ENCODE measurements around the gene ACTR8.
A peak's percentile ranks its signal among the peaks of the same experiment; 100 is the strongest.

ACTR8 gene

DNA sequence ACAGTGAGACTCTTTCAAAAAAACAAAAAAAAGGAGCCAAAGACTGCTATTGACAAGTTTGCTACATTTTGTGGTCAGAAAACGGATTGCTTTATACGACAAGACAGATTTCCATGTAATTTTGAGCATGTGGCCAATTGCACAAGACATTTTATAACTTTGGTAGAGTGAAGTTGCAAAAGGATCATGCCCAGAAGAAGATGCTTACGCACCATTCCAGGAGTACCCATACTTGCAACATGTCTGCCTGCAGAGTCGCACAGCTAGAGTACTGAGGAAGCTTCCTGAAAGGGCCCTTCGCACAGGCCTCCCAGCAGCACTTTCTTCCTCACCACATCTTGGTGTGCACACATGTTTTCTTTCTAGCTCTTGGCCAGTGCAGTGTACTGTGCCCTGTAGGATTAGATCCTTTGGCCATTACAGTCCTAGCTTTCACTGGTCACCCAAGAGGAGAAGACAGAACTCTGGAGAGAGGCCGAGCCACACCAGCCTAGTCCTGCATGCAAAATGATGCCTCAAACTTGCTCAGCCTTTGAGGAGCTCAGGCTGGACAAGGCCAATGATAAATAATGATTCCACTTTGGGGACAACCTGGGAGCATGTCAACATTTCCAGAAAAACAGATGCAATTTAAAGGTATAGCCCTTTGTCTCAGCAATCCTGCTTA, 47.4 kb downstream of the ACTR8 start:
- no peak for DNase-seq (ENCODE audit: low spot score)

DNA sequence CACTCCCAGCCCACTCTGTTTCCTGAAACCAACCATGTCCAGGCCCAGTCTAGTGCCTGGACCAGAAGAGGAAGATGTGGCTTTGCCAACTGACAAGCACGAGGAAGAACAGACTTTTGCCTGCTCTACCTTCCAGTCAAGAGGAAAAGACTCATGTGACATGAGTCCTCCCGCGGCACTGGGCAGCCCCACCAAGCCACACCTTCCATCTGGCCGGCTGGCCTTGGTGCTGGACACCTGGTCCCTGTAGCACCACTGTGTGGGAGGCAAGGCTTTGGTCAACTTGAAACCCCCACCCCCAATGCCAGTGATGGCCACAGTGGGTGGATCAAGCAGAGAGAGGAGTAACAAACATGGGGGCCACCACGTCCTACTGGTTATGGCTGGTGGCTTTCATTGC, 48.3 kb downstream of the ACTR8 start:
- no peak for DNase-seq (ENCODE audit: low spot score)

DNA sequence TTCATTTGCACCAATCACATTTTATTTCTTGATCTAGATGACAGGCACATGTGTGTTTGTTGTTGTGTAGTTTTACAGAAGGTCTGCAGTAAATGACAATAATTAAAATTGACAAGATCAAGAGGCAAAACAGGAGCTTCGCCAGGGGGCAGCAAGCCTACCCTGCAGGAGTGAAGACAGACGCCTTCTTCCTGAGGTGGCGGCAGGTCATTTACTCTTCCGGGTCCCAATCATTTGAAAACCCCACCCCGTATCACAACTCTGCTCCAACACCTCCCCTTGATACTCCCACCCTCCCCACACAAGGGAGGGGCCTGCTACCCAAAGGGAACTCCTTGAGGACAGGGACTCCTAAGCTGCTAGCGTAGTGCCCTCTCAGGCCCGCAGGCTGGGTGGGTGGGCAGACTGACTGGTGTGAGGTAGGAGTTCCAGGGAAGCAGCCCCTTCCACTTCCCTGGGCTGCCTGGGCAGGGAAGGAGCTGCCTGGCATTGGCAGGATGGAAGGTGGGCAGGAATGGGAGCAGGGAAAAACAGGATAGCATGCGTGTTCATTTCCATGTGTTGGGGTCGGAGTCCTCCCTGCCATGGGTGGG, 48.8 kb downstream of the ACTR8 start:
- no peak for DNase-seq (ENCODE audit: low spot score)

DNA sequence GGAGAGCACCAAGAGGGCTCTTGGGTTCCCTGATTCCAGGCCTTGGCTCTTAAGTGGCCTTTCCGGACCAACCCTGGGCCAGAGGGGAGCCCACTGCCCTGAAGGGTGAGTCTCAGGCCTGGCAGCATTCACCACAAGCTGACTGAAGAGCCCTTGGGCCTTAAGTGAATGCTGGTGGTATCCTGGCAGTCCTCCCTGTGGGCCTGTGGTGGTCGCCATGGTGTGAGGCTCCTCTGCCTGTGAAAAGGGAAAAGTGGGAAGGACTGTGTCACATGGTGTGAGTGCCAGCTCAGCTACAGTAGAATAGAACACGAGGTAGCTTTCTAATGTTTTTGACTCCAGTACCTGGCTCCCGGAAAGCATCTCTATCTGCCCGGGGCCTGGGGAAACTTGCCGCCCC, 51.0 kb downstream of the ACTR8 start:
- no peak for DNase-seq (ENCODE audit: low spot score)

DNA sequence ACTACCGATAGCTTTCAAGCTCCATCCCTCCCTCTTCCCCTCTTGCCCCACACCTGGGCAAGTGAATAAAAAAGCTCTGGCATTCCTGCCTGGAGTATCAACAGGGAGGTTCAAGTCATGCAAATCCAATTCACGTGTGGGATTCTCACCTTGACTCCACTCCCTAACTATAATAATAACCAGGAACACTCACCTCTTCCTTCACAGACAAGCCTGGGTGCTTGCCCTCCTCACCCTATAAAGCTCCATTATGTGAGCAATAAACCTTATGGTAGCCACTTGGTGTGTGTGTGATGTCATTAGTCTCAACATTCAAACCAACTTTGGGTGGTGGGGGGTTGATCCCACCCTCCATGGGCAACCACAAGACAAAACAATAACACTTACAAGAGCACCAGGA, 52.3 kb downstream of the ACTR8 start:
- no peak for DNase-seq (ENCODE audit: low spot score)

DNA sequence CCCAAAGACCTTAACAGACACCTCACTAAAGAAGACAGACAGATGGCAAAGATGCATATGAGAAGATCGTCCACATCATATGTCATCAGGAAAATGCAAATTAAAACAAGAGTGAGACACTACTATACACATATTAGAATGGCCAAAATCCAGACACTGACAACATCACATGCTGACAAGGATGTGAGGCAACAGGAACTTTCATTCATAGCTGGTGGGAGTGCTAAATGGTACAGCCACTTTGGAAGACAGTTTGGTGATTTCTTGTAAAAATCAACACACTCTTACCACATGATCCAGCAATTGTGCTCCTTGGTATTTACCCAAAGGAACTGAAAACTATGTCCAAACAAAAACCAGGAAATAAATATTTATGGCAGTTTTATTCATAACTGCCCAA, 53.4 kb downstream of the ACTR8 start:
- no peak for DNase-seq (ENCODE audit: low spot score)

DNA sequence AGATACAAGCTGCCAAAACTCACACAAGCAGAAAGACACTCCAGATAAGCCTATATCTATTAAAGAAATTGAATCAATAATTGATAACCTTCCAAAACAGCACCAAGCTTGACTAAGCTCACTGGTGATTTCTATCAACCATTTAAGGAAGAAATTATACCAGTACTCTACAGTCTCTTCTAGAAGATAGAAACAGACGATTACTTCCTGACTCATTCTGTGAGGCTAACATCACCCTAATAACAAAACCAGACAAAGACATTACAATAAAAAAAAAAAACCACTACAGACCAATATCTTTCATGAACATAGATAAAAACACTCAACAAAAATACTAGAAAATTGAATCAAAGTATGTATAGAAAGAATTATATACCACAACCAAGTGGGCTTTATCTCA, 55.9 kb downstream of the ACTR8 start:
- no peak for DNase-seq (ENCODE audit: low spot score)

DNA sequence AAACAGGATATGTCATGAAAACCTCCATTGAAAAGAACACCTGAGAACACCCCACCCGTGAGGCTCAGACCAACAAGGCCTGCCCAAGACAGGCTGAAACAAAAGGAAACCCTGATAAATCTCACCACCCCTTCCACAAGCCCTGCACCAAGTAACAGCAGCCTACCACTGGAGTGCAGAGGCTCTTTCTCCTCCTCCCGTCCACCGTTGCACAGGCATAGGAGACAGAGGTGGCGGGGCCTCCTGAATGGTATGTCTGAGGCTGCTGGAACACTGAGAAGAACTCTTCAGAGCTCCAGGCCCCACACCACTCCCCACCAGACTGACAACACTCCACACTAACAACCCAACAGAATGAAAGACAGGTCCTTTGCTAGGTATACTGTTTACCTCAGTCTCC, 57.2 kb downstream of the ACTR8 start:
- no peak for DNase-seq (ENCODE audit: low spot score)

DNA sequence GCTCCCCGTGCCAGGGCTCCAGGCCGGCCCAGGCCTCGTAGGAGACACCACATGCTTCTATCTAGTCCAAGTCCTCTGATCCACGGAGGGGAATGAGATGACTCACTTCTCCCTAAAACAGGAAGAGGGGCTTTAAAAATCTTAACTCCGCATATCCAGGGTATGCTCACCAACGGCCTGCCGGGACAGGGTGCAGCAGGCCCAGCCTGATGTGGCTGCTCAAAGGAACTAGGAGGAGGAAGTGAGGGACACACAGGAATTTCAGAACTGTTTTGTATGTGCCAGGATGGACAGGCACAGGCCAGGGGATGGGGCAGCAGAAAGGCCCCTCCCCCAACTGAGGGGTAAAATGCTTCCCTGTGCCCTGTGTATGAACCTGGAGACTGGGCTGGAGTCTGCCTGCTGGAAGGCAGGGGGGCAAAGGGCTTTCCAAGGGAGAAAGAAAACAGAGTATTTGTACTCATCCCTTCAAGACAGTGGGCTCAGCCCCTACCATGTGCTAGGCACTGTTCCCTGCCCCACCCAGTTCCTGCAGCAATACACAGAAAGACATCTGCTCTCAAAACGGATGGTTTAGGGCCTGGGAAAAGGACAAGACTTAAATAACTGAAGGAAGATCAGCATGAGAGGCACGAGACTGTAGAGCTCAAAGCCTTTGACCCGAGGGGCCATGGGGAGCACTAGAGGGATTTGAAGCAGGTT, 57.8 kb downstream of the ACTR8 start:
- no peak for DNase-seq (ENCODE audit: low spot score)

DNA sequence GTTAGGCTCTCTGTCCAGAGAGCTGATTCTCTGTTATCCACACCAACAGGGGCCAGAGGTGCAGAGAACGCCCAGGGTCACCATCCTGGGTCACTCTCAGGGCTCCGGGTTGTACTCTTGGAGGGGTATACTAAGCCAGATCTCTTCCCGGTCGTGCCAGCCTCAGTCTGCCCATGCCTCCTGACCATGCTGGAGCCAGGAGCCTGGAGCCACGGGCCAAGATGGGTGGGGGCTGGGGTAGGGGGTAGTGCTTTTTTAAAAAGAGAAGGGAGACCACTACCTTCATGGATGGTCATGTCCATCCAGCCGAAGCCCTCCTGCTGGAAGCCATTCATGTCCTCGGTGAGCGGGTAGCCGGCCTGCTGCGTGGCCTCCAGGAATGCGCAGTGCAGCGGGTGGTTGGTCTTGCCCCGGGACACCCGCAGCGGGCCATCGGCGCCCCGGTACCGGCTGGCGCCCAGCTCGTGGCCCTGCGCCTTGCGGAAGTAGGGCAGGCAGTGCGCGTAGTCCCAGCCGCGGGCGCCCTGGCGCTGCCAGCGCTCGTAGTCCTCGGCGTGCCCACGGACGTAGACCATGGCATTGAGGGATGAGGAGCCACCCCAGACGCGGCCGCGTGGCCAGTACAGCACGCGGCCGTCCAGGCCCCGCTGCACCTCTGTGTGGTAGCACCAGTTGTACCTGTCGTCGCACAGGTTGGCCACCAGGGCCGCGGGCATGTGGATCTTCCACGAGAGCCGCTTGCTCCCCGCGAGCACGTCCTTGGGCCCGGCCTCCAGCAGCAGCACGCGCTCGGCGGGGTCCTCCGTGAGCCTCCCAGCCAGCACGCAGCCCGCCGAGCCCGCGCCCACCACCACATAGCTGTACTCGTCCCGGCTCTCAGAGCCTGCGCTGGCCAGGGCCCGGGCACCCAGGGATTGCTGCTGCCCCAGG, 58.7 kb downstream of the ACTR8 start:
- DNase-seq (ENCODE audit: low spot score): no peak

DNA sequence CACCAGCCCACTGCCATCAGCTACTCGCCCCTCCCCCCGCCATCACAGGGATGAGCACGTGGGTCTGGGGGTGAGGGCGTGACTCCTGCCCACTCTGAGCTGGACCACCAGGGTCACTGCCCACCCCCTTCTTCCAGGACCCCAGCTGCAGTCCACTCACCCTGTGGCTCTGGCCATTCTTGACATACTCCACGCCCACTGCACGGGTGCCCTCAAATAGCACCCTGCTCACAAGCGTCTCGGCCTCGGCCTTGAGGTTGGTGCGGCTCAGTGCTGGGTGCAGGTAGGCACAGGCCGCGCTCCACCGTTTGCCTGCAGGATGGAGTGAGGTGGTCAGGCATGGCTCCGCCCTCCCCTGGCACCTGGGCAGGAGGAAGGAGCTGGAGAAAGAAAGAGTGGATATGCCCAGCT, 59.6 kb downstream of the ACTR8 start:
- DNase-seq (ENCODE audit: low spot score): no peak

DNA sequence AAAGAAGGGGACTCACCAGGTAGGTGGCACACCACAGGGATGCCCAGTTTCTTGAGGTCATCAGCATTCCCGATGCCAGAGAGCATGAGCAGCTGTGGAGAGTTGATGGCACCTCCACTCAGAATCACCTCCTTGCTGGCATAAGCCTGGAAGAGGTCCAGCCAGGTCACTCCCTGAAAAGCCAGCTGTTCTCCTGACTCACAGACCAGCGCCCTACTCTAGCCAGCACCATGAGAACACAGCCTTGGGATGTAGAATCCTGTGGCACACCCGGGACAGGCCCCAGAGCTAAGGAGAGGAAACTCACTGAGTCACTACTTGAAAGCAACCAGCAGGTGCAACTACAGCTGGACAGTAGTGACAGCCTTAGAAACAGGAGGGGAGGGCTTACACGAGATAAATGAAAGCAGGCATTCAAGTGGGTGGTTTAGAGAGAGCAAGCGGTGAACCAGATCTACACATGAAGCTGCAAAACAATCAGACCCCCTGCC, 60.3 kb downstream of the ACTR8 start:
- DNase-seq (ENCODE audit: low spot score): peak; percentile 39

DNA sequence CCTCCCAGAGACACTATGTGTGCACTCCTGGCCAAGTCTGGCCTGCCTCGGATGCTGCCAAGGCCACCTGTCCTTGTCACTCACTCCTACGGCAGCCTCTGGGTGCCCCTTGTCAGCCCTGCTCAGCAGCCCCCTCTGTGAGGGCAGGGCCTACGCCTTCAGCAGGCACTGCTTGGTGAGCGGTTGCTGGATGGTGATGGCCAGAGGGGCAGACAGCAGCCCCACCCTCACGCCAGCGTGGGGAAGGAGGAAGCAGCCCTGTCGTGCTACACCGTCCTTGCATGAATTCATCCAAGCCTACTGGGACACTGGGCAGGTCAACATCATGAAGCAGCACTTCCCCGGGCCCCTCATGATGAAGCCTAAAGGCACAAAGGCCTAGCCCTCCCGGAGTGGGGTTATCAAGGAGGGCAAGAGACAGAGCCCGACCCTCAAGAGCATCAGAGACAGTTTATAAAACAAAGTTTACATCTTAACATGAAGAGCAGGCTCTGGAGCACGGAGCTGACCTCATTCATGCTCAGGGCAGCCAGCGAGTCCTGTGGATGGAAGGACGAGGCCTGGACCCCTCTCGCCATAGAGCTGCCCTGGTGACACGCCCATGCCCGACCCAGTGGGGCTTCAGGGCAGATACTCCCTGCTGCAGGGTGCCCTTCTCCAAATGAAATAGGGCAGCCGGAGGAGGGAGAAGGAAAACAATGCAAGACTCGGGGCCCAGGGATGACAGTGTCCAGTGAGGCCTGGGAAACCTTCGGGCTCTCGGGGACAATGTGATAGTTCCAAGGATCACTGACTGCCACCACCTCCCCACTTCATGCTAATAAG, 61.0 kb downstream of the ACTR8 start:
- DNase-seq (ENCODE audit: low spot score): no peak

DNA sequence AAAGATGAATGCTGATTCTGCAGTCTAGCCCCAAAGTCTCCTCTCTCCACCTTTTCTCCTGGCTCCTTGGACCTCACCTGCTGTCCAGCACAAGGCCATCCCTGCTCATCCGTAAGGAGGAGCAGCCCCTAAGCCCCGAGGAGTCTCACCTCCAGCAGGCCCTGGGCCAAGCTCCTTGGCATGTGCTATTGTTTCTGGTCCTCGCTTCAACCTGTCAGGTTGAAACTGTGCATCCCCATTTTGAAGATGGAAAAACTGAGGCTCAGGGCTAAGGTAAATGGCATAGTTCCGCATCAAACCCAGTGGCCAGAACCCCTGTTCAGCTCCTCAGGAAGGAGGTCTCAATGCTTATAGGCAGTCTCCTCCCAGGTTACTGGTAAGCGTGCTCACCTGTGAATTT, 61.9 kb downstream of the ACTR8 start:
- no peak for DNase-seq (ENCODE audit: low spot score)

DNA sequence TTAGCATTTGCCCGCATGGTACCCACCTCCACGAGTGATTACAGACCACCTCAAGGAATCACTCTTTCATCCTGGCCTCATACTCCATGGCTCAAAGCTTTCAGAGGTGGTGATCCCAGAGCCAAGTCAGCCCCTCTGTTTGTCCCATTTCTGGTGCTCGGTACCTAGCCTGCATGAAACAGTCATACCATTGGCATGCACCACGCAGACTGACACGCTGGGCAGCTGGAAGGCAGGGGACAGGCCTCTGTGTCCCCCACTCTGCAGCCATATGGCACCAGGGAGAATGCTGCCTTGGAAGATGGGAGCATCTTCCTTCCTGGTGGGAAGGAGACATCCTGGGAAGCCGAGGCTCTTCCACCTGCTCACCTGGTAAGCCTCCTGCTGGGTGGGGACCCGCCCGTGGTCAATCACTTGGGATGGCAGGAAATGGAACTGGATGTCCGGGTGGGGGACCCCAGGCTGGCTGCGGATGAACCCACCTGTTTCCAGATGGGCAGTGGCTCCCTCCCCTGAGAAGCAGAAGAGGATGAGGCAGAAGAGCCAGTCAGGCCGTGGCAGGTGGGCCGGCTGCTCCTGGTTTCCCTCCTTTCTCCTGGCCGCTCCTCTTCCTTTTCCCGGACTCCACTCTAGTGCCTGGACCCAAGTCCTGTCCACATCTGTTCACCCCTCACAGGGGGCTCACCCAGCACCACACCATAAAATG, 62.6 kb downstream of the ACTR8 start:
- no peak for DNase-seq (ENCODE audit: low spot score)

DNA sequence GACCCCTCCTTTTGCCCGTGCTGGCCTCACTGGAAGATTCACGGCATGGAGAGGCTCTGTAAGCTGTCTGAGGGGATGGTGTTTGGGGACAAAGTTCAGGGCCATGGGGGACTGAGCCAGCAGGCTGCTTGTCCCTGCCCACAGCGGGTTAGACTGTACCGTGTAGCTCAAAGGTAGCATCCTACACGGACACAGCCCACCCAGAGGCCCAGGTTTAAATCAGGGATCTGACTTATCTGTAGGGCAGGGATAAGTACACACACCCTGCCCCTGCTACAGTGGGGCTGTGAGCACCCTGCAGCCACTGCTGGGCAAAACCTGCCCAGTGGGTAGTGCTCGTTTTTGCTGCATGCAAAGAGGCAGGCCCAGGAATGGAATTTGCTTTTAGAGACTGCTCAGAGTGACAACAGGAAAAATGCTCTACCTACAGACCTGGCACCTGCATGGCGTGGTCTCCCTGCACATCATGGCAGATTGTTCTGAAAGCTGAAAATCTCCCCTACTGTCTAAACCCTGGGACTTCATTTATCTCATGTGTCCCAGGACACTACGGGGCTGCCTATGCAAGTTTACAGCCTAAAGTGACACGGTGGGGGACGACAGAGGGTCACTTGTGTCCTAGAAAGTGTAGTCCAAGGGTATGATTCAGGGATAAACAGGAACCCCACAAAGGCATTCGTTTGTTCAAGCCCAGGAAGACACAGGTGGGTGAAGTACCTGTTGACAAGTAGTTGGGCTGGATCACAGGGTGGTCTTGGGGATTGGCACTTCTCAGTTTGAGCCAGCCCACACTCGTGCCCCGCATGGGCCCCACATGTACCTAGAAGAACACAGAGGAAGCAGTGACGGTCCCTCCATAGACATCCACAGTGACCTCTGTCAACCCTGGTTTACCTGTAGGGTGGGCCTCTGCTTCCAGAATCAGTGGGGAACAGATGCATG, 63.5 kb downstream of the ACTR8 start:
- no peak for DNase-seq (ENCODE audit: low spot score)

DNA sequence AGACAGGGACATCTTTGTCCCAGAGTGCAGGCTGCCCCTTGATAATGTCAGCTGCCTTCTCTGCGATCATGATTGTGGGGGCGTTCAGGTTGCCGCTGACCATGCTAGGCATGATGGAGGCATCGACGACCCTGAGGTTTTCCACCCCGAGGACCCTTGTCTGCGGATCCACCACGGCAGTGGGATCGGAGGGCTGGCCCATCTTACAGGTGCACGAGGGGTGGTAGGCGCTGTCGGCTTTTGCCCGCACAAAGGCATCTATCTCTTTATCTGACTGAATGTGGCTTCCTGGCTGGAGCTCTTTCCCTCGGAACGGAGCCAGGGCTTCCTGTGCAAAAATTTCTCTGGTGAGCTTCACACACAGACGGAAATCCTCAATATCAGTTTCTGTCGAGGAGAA, 64.1 kb downstream of the ACTR8 start:
- no peak for DNase-seq (ENCODE audit: low spot score)

DNA sequence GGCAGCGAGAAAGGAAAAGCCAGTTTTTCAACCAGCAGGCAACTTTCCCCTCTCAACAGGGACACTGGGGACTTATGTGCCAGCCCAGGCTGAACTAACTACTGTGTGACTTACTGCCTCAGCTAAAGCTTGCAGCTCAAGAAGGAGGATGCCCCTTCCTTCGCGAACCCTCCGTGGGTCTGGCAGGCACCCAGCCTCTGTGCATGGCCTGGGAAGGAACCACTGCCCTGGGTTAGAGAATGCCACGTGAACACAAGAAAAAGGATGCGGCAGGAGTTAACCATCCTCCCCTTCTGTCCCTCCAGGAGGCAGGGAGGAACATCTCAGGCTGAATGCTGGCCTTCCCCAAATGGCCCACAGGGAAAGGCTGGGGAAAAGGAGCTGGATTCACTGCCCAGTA, 64.7 kb downstream of the ACTR8 start:
- no peak for DNase-seq (ENCODE audit: low spot score)

Measured in RKO (cell line).